Activated T-helper 2 cell treated with anti-CD3 and anti-CD28 coated beads, Interferon-gamma antibody, Interleukin-2, Interleukin-4, amounts not matched to agents 10 μg/mL and 5 μg/mL and 100 μg/mL, durations not matched to agents 14 hours and 24 hours and 36 hours (primary cell): ENCODE results near the gene PIK3AP1. TPM values are rescaled to one million over a fixed set of nuclear protein-coding genes. Genes with fewer than 3 reads are reported as not detected.
A peak's percentile ranks its signal among the peaks of the same experiment; 100 is the strongest.

Experiments used
- DNase-seq: peaks from one replicate; pipeline ENCODE4 v3.0.0; 2021; ENCODE audit warnings: low spot score
- H3K27ac Mint-ChIP-seq: one replicate; pipeline ENCODE4 v1.8.0; 2021; ENCODE audit warnings: mixed read lengths
- H3K27me3 Mint-ChIP-seq: one replicate; pipeline ENCODE4 v1.8.0; 2021; ENCODE audit warnings: low read depth, mixed read lengths
- H3K36me3 Mint-ChIP-seq: one replicate; pipeline ENCODE4 v1.8.0; 2021; ENCODE audit warnings: low read depth, mixed read lengths
- H3K4me1 Mint-ChIP-seq: one replicate; pipeline ENCODE4 v1.8.0; 2021; ENCODE audit warnings: low read depth, mixed read lengths
- H3K4me3 Mint-ChIP-seq: one replicate; pipeline ENCODE4 v1.8.0; 2021; ENCODE audit warnings: low read depth, mild to moderate bottlenecking, moderate library complexity, mixed read lengths
- H3K9me3 Mint-ChIP-seq: one replicate; pipeline ENCODE4 v1.8.0; 2021; ENCODE audit warnings: mixed read lengths
- intact Hi-C: fragments of 100-400 bp; cut with micrococcal nuclease; formaldehyde crosslinking; loops from one replicate; pipeline ENCODE4 v1.15.1; 2023
- total RNA-seq: library from RNA; stranded (reverse); gene quantifications from 2 replicates; pipeline ENCODE4 v1.2.3, GENCODE V29; 2022

Gene PIK3AP1
- total RNA-seq, 1 donor from 2014 or later, result 14.0 TPM

DNA sequence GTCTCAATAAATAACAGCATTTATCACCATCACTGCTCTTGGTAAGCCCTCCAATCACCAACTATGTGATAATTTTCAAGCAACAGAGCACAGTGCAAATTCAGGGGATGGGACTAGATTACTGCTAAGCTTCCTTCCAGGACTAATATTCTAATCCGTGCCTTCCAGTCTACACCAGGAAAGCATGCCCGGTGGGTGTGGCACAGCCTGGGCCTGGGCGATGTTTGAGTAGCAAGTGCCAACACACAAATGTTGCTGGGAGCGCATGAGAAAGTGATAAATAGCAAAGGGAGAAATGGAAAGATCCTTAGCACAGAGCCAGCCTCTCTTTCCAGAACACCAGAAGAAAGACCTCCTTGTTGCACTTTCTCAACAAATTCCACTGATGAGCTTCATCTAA, 120.0 kb downstream of the PIK3AP1 start:
- intact Hi-C loops, result no loop called here
- Mint-ChIP-seq H3K27ac (no peak overlapping the region), H3K9me3 (no peaks in the 10 kb centered on the region), H3K36me3 (peaks cover 3% of the 10 kb centered on the region), H3K4me1 (no peaks in the 10 kb centered on the region), H3K27me3 (peaks cover 17% of the 10 kb centered on the region), H3K4me3 (no peak overlapping the region)
- no peak for DNase-seq

GRCh38 chr10:96598846-96599245, 121.5 kb downstream of the PIK3AP1 start:
- H3K36me3 Mint-ChIP-seq, result peaks cover 8% of the 10 kb centered on the region
- peaks cover 18% of the 10 kb centered on the region for H3K27me3 Mint-ChIP-seq
- intact Hi-C loops, result no loop called here
- no peak for DNase-seq
- H3K9me3 Mint-ChIP-seq, result no peaks in the 10 kb centered on the region
- no peak overlapping the region for H3K4me3 Mint-ChIP-seq
- H3K4me1 Mint-ChIP-seq, result no peaks in the 10 kb centered on the region
- H3K27ac Mint-ChIP-seq, result no peak overlapping the region

DNA sequence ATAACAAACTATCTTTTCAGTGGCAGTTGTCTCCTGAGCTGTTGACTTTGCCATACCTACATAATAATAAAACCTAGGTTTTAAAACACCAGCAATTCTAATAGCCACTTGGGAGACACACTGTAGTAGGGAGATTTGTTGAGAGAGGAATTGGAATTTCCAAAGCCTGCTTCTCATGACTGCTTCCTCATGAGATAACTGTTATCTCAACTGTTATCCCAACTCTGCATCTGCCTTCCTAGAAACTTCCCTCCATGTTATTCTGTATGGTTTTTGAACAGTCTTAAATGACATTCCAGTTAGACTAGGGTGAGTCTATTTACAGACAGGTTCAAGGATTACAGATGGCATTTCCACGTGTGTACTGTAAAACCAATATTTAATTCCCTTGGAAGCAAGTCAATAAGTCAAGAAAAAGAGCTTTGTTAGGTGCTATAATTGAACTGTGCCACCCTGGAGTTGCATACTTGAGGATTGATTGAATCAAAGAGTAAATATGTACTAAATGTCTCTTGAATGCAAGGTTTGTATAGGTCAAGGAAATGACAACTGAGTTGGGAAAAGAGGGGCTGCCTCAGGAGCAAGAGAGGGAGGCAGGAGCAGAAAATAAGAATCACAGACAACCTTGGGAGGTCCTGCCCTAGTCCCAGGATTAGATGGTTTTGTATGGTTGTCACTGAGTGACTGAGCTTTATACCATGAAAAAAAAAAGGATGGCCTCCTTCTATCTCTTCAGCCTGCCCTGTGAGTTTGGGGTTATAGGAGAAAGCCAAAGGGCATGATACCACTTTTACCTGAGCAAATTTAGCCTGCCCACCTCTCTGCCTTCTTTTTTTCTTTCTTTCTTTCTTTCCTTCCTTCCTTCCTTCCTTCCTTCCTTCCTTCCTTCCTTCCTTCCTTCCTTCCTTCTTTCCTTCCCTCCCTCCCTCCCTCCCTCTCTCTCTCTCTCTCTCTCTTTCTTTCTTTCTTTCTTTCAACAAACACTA, 123.6 kb downstream of the PIK3AP1 start:
- DNase-seq, result no peak
- intact Hi-C loops, result no loop called here
- Mint-ChIP-seq H3K4me1 (peaks cover 4% of the 10 kb centered on the region), H3K9me3 (no peaks in the 10 kb centered on the region), H3K27me3 (peaks cover 25% of the 10 kb centered on the region), H3K36me3 (peaks cover 11% of the 10 kb centered on the region), H3K4me3 (no peak overlapping the region), H3K27ac (no peak overlapping the region)

- Mint-ChIP-seq H3K9me3 (no peaks in the 10 kb centered on the region), H3K27me3 (peaks cover 32% of the 10 kb centered on the region), H3K4me3 (no peak overlapping the region), H3K27ac (no peak overlapping the region), H3K4me1 (peaks cover 6% of the 10 kb centered on the region), H3K36me3 (peaks cover 13% of the 10 kb centered on the region)
- intact Hi-C loops, result no loop called here
- no peak for DNase-seq
Observed at GRCh38 chr10:96595741-96596140, 124.6 kb downstream of the PIK3AP1 start.

DNA sequence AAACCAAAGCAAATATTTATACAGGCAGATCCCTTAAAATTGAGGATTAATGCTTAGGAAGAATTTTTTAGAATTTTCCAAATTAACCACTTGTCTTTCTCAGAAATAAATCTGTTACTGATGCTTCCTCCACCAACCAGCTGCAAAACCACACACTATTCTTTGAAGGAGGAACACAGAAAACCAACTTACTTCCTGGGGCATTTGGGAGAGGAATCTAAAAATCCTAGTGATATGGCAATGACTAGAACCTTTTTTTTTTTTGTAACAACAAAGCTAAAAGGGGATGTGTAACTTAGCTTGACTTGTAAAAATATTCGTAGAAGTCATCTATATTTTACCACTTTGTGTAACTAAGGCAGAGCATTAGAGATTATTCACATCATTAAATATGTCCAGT, 128.4 kb downstream of the PIK3AP1 start:
- no peak for DNase-seq
- Mint-ChIP-seq H3K4me3 (no peak overlapping the region), H3K27me3 (peaks cover 30% of the 10 kb centered on the region), H3K4me1 (peaks cover 12% of the 10 kb centered on the region), H3K36me3 (peaks cover 13% of the 10 kb centered on the region), H3K27ac (no peak overlapping the region), H3K9me3 (no peaks in the 10 kb centered on the region)
- intact Hi-C loops, result no loop called here

DNA sequence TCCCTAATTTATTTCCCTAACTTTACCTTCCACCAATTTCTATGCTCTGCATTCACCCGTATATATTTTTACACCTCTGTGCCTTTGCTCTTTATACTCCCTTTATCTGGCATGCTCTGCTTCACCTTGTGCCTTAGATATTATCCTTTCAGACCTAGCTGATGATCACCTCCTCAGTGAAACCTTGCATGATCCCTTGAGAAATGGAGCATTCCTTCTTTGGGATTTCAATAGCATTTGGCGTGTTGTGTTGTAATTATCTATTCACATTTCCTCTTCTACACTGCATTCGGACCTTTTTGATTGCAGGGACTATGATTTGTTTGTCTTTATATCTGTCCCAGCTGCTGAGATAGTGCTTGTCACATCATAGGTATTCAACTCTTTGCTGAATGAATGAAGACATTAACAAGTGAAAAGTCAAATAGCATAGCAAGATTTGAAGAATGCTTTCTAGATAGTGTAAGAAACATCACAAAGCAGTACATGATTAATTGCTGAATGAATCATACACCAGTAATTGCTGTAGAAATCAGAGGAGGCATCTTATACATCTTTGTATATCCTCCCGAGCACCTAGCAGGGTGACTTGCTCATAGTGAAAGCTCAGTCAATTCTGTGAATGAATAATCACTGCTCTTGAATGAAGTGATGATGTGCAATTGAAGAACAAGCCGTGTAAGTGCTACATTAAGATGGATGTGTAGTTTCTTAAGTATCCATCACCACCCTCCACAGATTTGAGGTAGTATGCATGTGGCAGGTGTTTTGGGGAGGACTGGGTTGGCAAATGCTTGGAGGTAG, 131.5 kb downstream of the PIK3AP1 start:
- DNase-seq, result no peak
- Mint-ChIP-seq H3K4me1 (peaks cover 24% of the 10 kb centered on the region), H3K27ac (no peak overlapping the region), H3K36me3 (peaks cover 19% of the 10 kb centered on the region), H3K9me3 (no peaks in the 10 kb centered on the region), H3K27me3 (peaks cover 18% of the 10 kb centered on the region), H3K4me3 (no peak overlapping the region)
- intact Hi-C loops, result loop anchor here (1.0 to 10.0 kb wide), 7 partner anchors 24 to 736 kb away; partner anchors contain the start of genes TLL2 and ZNF518A

GRCh38 chr10:96588060-96588554, 132.2 kb downstream of the PIK3AP1 start:
- Mint-ChIP-seq H3K36me3 (peaks cover 27% of the 10 kb centered on the region), H3K27me3 (peaks cover 18% of the 10 kb centered on the region), H3K4me3 (no peak overlapping the region), H3K27ac (no peak overlapping the region), H3K9me3 (no peaks in the 10 kb centered on the region), H3K4me1 (peaks cover 29% of the 10 kb centered on the region)
- intact Hi-C loops, result loop anchor here (2.0 to 10.0 kb wide), 5 partner anchors 23 to 737 kb away; partner anchors contain the start of genes TLL2 and ZNF518A
- DNase-seq, result no peak

GRCh38 chr10:96587264-96588059, 132.9 kb downstream of the PIK3AP1 start:
- Mint-ChIP-seq H3K4me1 (peaks cover 29% of the 10 kb centered on the region), H3K27ac (peak overlapping the region; percentile 88), H3K4me3 (no peak overlapping the region), H3K36me3 (peaks cover 28% of the 10 kb centered on the region), H3K9me3 (no peaks in the 10 kb centered on the region), H3K27me3 (peaks cover 15% of the 10 kb centered on the region)
- intact Hi-C loops, result loop anchor here (1.0 to 10.0 kb wide), 6 partner anchors 23 to 737 kb away; partner anchors contain the start of genes LCOR, TLL2 and ZNF518A
- no peak for DNase-seq

DNA sequence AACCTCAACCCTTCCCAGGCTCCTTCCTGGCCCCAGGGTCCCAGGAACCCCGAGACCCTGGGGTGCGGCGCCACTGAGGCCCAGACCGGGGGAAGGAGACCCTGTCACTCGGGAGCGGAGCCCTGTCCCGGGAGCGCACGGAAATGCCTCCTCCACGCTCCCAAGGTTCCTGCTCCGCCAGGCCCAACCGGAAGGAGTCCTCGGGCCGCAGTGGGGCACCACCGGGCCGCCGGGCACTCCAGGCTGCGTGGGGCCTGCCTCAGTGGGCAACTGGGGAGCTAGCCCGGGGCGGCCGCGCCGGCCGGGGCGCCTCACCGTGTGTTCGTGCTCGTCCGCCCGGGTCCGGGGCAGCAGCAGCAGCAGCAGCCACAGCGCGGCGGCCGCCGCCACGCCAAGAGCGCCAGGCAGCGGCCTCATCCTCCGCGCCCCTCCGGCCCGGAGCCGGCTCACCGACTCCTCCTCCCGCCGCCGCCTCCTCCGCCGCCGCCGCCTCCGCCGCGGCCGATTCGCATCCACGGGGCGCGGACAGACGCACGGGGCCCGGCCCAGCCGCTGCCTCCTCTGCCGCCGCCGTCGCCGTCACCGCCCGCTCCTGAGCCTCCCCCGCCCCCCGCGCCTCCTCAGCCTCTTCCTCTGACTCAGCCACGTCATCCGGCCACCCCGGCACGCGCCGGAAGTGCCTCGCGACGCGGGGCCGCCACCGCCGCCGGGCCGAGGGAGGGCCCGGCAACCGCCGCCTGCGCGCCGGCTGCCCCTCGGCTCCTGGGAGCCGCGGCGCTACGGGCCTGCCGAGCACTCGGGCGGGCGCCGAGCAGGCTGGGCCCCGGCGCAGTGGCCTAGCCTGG, 133.7 kb downstream of the PIK3AP1 start, which contains the start of gene TM9SF3:
TSS of gene TM9SF3 (minus strand) at position 594 of the 845 bp plus-strand sequence. CDS start at position 417, 177 bp downstream.
- peak within 1 kb of the TSS; percentile 88 for H3K27ac Mint-ChIP-seq
- H3K4me3 Mint-ChIP-seq, result peak within 1 kb of the TSS; percentile 95
- H3K4me1 Mint-ChIP-seq, result peaks cover 29% of the 10 kb centered on the region
- DNase-seq, result peak; percentile 87
- peaks cover 10% of the 10 kb centered on the region for H3K27me3 Mint-ChIP-seq
- peaks cover 24% of the 10 kb centered on the region for H3K36me3 Mint-ChIP-seq
- intact Hi-C loops, result loop anchor here (1.0 to 10.0 kb wide), 5 partner anchors 56 to 738 kb away; partner anchors contain the start of genes LCOR, TLL2 and ZNF518A
- H3K9me3 Mint-ChIP-seq, result no peaks in the 10 kb centered on the region

GRCh38 chr10:96585736-96586418, 134.4 kb downstream of the PIK3AP1 start:
- Mint-ChIP-seq H3K9me3 (no peaks in the 10 kb centered on the region), H3K36me3 (peaks cover 23% of the 10 kb centered on the region), H3K4me1 (peaks cover 31% of the 10 kb centered on the region), H3K27me3 (peaks cover 5% of the 10 kb centered on the region), H3K4me3 (peak overlapping the region; percentile 95), H3K27ac (peak overlapping the region; percentile 87)
- no peak for DNase-seq
- intact Hi-C loops, result loop anchor here (5.0 to 10.0 kb wide), 4 partner anchors 56 to 739 kb away; partner anchors contain the start of genes TLL2 and ZNF518A

DNA sequence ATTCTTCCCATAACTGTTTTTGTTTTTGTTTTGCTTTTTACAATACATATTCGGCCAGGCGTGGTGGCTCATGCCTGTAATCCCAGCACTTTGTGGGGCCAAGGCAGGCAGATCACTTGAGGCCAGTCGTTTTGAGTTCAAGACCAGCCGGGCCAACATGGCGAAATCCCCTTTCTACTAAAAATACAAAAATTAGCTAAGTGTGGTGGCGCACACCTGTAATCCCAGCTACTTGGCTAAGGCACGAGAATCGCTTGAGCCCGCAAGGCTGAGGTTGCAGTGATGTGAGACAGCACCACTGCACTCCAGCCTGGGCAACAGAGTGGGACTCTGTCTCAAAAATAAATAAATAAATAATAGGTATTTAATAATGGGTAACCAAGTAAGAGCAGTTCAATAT, 135.8 kb downstream of the PIK3AP1 start:
- Mint-ChIP-seq H3K36me3 (peaks cover 31% of the 10 kb centered on the region), H3K4me3 (no peak overlapping the region), H3K9me3 (no peaks in the 10 kb centered on the region), H3K4me1 (peaks cover 37% of the 10 kb centered on the region), H3K27ac (no peak overlapping the region), H3K27me3 (no peaks in the 10 kb centered on the region)
- intact Hi-C loops, result loop anchor here (10.0 kb wide), 1 partner anchor 740 kb away; no protein-coding TSS in a partner anchor
- no peak for DNase-seq
